H1 (cell line): Measurements from ENCODE around the gene JAG2. TPM values are rescaled to one million over a fixed set of nuclear protein-coding genes. Genes with fewer than 3 reads are reported as not detected.
"Not testable (repeated sequence)": the region's sequence is repeated elsewhere in the genome, so short reads cannot be mapped to it uniquely, and the experiment has no call there.

Source experiments
- CTCF ChIA-PET: fragments of 300-600 bp; sonication (Branson Sonifier 250); formaldehyde crosslinking; loops from one replicate; lab custom pipeline; 2021; ENCODE audit not compliant: partially characterized antibody; lab: Charles Lee
- POLR2A ChIA-PET: fragments of 300-600 bp; sonication (Branson Sonifier 250); formaldehyde crosslinking; loops from one replicate; lab custom pipeline; 2021; ENCODE audit warnings: inconsistent platforms; ENCODE audit not compliant: partially characterized antibody; lab: Charles Lee
- DNase-seq, 2 experiments: peaks; one replicate each; pipeline versions ENCODE4 v3.0.0 to v3.0.0-alpha.2; 2010 to 2022; ENCODE audit warnings: low spot score in 2 of 2, low read depth in 1 of 2, mixed read lengths in 1 of 2
- FAIRE-seq: peaks from 2 replicates; lab custom pipeline; 2011; peaks lifted over from hg19 to GRCh38; lab: Jason Lieb, UNC
- H2AFZ ChIP-seq: 2 replicates; pipeline ENCODE4 v1.8.1; 2012; ENCODE audit warnings: low read length, inconsistent platforms
- H2AK5ac ChIP-seq: 2 replicates; pipeline ENCODE4 v1.6.1; 2013; ENCODE audit warnings: low read depth, low read length
- H2BK120ac ChIP-seq: replicated peaks from 2 replicates; pipeline ENCODE3; 2013; ENCODE audit warnings: low read depth, low read length, inconsistent platforms
- H2BK12ac ChIP-seq: 2 replicates; pipeline ENCODE4 v1.6.1; 2013; ENCODE audit warnings: low read depth, low read length
- H2BK15ac ChIP-seq: 2 replicates; pipeline ENCODE4 v1.6.1; 2013; ENCODE audit warnings: low read length
- H2BK20ac ChIP-seq: 2 replicates; pipeline ENCODE4 v1.6.1; 2013; ENCODE audit warnings: low read length
- H2BK5ac ChIP-seq: 2 replicates; pipeline ENCODE4 v1.6.1; 2013; ENCODE audit warnings: low read depth, low read length
- H3K14ac ChIP-seq: 2 replicates; pipeline ENCODE4 v1.6.1; 2013; ENCODE audit warnings: inconsistent platforms; ENCODE audit not compliant: insufficient read length
- H3K18ac ChIP-seq: 2 replicates; pipeline ENCODE4 v1.6.1; 2013; ENCODE audit warnings: low read length; ENCODE audit errors: extremely low read depth
- H3K23ac ChIP-seq: 2 replicates; pipeline ENCODE4 v1.6.1; 2013; ENCODE audit warnings: inconsistent platforms; ENCODE audit not compliant: insufficient read length
- H3K23me2 ChIP-seq: 2 replicates; pipeline ENCODE4 v1.6.1; 2013; ENCODE audit warnings: low read depth, low read length
- H3K27ac ChIP-seq: 2 replicates; pipeline ENCODE4 v1.6.1; 2011; ENCODE audit warnings: low read depth, low read length, inconsistent platforms
- H3K27me3 ChIP-seq, 4 experiments: replicated peaks in 1 of 4; 1 replicate in 1 of 4; 2 replicates in 3 of 4; pipeline versions ENCODE4 v1.6.1 to v1.8.1; 2011 to 2013; ENCODE audit warnings: low read length in 3 of 4, mild to moderate bottlenecking in 3 of 4, inconsistent platforms in 2 of 4, mixed read lengths in 2 of 4, moderate library complexity in 1 of 4; ENCODE audit not compliant: control insufficient read depth in 3 of 4, insufficient read depth in 3 of 4; ENCODE audit errors: extremely low read depth in 1 of 4
- H3K36me3 ChIP-seq, 4 experiments: 2 replicates each; pipeline versions ENCODE4 v1.6.1 to v1.8.1; 2011 to 2013; ENCODE audit warnings: mild to moderate bottlenecking in 4 of 4, low read length in 3 of 4, moderate library complexity in 2 of 4, control low read depth in 1 of 4, inconsistent platforms in 1 of 4; ENCODE audit not compliant: insufficient read depth in 4 of 4, control insufficient read depth in 2 of 4
- H3K4ac ChIP-seq: replicated peaks from 2 replicates; pipeline ENCODE3; 2013; ENCODE audit warnings: low read length, low read depth, mixed read lengths, inconsistent platforms; ENCODE audit not compliant: insufficient read length
- H3K4me1 ChIP-seq, 4 experiments: replicated peaks in 1 of 4; 1 replicate in 1 of 4; 2 replicates in 3 of 4; pipeline versions ENCODE4 v1.6.1 to v1.8.1; 2011 to 2013; ENCODE audit warnings: low read length in 3 of 4, inconsistent platforms in 2 of 4, mixed read lengths in 1 of 4; ENCODE audit not compliant: insufficient read depth in 4 of 4, control insufficient read depth in 3 of 4
- H3K4me2 ChIP-seq, 2 experiments: 2 replicates each; pipeline versions ENCODE4 v1.6.1 to v1.8.1; 2011 to 2013; ENCODE audit warnings: low read depth in 2 of 2, low read length in 2 of 2, control low read depth in 1 of 2, inconsistent platforms in 1 of 2, mild to moderate bottlenecking in 1 of 2; ENCODE audit not compliant: insufficient read depth in 1 of 2
- H3K4me3 ChIP-seq, 4 experiments: fragments of 200-600, 300-600 bp in 1 of 4; sonication (generic), shearing (Covaris generic), sonication (Bioruptor Twin) in 1 of 4; 2 replicates each; pipeline versions ENCODE4 v1.5.1 to v1.8.1; 2011 to 2016; ENCODE audit warnings: low read length in 4 of 4, low read depth in 3 of 4, control low read depth in 2 of 4, inconsistent platforms in 2 of 4, mild to moderate bottlenecking in 2 of 4, mixed read lengths in 1 of 4, moderate library complexity in 1 of 4; ENCODE audit not compliant: insufficient read depth in 2 of 4; ENCODE audit errors: extremely low read depth in 1 of 4
- H3K56ac ChIP-seq: replicated peaks from 2 replicates; pipeline ENCODE3; 2013; ENCODE audit warnings: low read depth, mild to moderate bottlenecking, mixed read lengths, low read length, inconsistent platforms; ENCODE audit not compliant: insufficient read length
- H3K79me1 ChIP-seq: 2 replicates; pipeline ENCODE4 v1.6.1; 2013; ENCODE audit warnings: low read depth, low read length, control low read depth
- H3K79me2 ChIP-seq, 2 experiments: 2 replicates each; pipeline versions ENCODE4 v1.6.1 to v1.8.1; 2012 to 2013; ENCODE audit warnings: low read length in 2 of 2, mild to moderate bottlenecking in 2 of 2, inconsistent platforms in 1 of 2; ENCODE audit not compliant: insufficient read depth in 2 of 2, control insufficient read depth in 1 of 2
- H3K9ac ChIP-seq, 4 experiments: replicated peaks in 1 of 4; 1 replicate in 1 of 4; 2 replicates in 3 of 4; pipeline versions ENCODE4 v1.6.1 to v1.8.1; 2011 to 2013; ENCODE audit warnings: low read depth in 3 of 4, low read length in 3 of 4, control low read depth in 2 of 4, mild to moderate bottlenecking in 2 of 4, moderate library complexity in 2 of 4, inconsistent platforms in 1 of 4; ENCODE audit errors: extremely low read depth in 1 of 4
- H3K9me3 ChIP-seq, 2 experiments: 2 replicates each; pipeline versions ENCODE4 v1.6.1 to v1.8.1; 2012 to 2013; ENCODE audit warnings: mild to moderate bottlenecking in 2 of 2, moderate library complexity in 2 of 2, control low read depth in 1 of 2, inconsistent platforms in 1 of 2, low read depth in 1 of 2, low read length in 1 of 2, mixed read lengths in 1 of 2; ENCODE audit not compliant: insufficient read depth in 2 of 2
- H4K20me1 ChIP-seq, 2 experiments: replicated peaks in 1 of 2; 2 replicates each; pipeline versions ENCODE3 to v1.8.1; 2011 to 2013; ENCODE audit warnings: inconsistent platforms in 2 of 2, low read length in 2 of 2, mild to moderate bottlenecking in 1 of 2; ENCODE audit not compliant: insufficient read depth in 2 of 2, control insufficient read depth in 1 of 2
- H4K5ac ChIP-seq: 2 replicates; pipeline ENCODE4 v1.6.1; 2013; ENCODE audit warnings: low read length, low read depth, mixed read lengths, inconsistent platforms; ENCODE audit not compliant: insufficient read length
- H4K8ac ChIP-seq: 2 replicates; pipeline ENCODE4 v1.8.0; 2013; ENCODE audit warnings: mild to moderate bottlenecking, moderate library complexity, low read length, inconsistent platforms; ENCODE audit not compliant: insufficient read depth; ENCODE audit errors: extremely low read depth
- H4K91ac ChIP-seq: replicated peaks from 2 replicates; pipeline ENCODE3; 2013; ENCODE audit warnings: low read length, mixed read lengths, inconsistent platforms; ENCODE audit not compliant: insufficient read length
- ASH2L ChIP-seq: fragments of 200-600, 300-600 bp; sonication (generic); IDR thresholded peaks from one replicate; pipeline ENCODE4 v1.7.1; 2017; ENCODE audit warnings: low read length
- BACH1 ChIP-seq: IDR thresholded peaks from 2 replicates; pipeline ENCODE4 v1.6.1; 2012; ENCODE audit warnings: low read length, improper control_type of control experiment
- CTBP2 ChIP-seq: IDR thresholded peaks from 2 replicates; pipeline ENCODE4 v1.7.0; 2011; ENCODE audit warnings: borderline replicate concordance, mild to moderate bottlenecking, moderate library complexity, mixed read lengths, low read length; ENCODE audit not compliant: insufficient read depth, insufficient read length
- EGR1 ChIP-seq: IDR thresholded peaks from 2 replicates; pipeline ENCODE4 v1.6.1; 2011; ENCODE audit warnings: low read depth, low read length, borderline replicate concordance
- SP4 ChIP-seq: IDR thresholded peaks from 2 replicates; pipeline ENCODE4 v1.6.1; 2012; ENCODE audit warnings: low read length, inconsistent platforms
- SRF ChIP-seq: IDR thresholded peaks from 2 replicates; pipeline ENCODE4 v1.6.1; 2011; ENCODE audit warnings: mild to moderate bottlenecking, low read depth, low read length, moderate library complexity
- WGBS, 2 experiments: shearing (Covaris generic) in 1 of 2; methylation state at CpG; one replicate each; pipeline versions ENCODE4 v1.1.6 to v1.1.7; 2013 to 2015; ENCODE audit warnings: low lambda C conversion rate in 2 of 2, mixed read lengths in 2 of 2, inconsistent platforms in 1 of 2, low coverage in 1 of 2, missing lambda C conversion rate in 1 of 2; ENCODE audit not compliant: insufficient replicate concordance in 2 of 2, insufficient coverage in 1 of 2, insufficient read length in 1 of 2; ENCODE audit errors: extremely low coverage in 1 of 2, missing lambda C conversion rate in 1 of 2; 5-methylcytosine and 5-hydroxymethylcytosine counted together
- polyA plus RNA-seq, 7 experiments: library from polyadenylated mRNA; depleted of rRNA in 3 of 7; stranded (reverse) in 5 of 7; unstranded in 2 of 7; fragments of >200 nt in 5 of 7; fragments of 200-250 nt in 2 of 7; gene quantifications; 1 replicate in 5 of 7; 2 replicates in 1 of 7; 4 replicates in 1 of 7; pipeline versions ENCODE4 v1.2.1 to v1.2.3, GENCODE V29; 2011 to 2013; ENCODE audit warnings: missing spikeins in 2 of 7, mixed read lengths in 2 of 7
- total RNA-seq: library from RNA; stranded (reverse); fragmentation: NEBNext Ultra II Directional; extraction: Animal tissue kit (Norgen Biotek cat#: 25700); gene quantifications from 2 replicates; pipeline ENCODE4 v1.2.1, GENCODE V29; 2021

JAG2 gene
- total and polyA plus RNA-seq, 2 of the 8 experiments (the other 6 are each of a cell fraction or from before 2014, with no cell fraction given), result 2.8 to 6.2 TPM

- TF ChIP-seq SRF (no peak), ASH2L (no peak), SP4 (no peak), CTBP2 (no peak), EGR1 (no peak), BACH1 (no peak)
These were observed 51.9 kb downstream of the JAG2 start (continued) for GRCh38 chr14:105116451-105117256.

DNA sequence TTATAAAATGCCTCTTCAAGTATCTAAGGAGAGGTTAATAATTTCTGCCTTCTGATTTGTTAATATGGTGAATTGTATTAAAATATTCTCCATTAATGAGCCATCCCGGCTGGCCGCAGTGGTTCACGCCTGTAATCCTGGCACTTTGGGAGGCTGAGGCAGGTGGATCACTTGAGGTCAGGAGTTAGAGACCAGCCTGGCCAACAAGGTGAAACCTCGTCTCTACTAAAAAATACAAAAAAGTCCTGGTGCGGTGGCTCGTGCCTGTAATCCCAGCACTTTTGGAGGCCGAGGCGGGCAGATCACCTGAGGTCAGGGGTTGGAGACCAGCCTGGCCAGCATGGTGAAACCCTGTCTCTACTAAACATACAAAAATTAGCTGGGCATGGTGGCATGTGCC is 59.3 kb downstream of the JAG2 start:
- H3K14ac ChIP-seq, H3K56ac ChIP-seq, H3K4me1 ChIP-seq, H3K9me3 ChIP-seq, H3K9ac ChIP-seq, H3K4ac ChIP-seq, H3K23ac ChIP-seq, H3K23me2 ChIP-seq, H3K4me3 ChIP-seq, H2BK5ac ChIP-seq, H2BK20ac ChIP-seq, H3K4me2 ChIP-seq, H2AFZ ChIP-seq, DNase-seq, FAIRE-seq, H3K27me3 ChIP-seq, H3K79me1 ChIP-seq, H4K5ac ChIP-seq, H3K36me3 ChIP-seq, H2BK120ac ChIP-seq, H3K79me2 ChIP-seq, H3K27ac ChIP-seq, H2BK12ac ChIP-seq, H3K18ac ChIP-seq, POLR2A ChIA-PET, CTCF ChIA-PET, H2AK5ac ChIP-seq, H2BK15ac ChIP-seq, H4K8ac ChIP-seq, H4K91ac ChIP-seq, H4K20me1 ChIP-seq: not testable (repeated sequence)
- WGBS, 2 experiments, result 90% methylated on average over 8 of the region's 8 CpGs; no CpG with 5 or more reads in 1 of the 2 experiments
